Endometrial microvascular endothelial cells (primary cell): ENCODE data around the gene NCKAP5. TPM values are rescaled to one million over a fixed set of nuclear protein-coding genes. Genes with fewer than 3 reads are reported as not detected.

Source experiments
- in situ Hi-C: cut with HindIII; loops from 2 replicates; pipeline ENCODE4 v1.10.0; 2017; ENCODE audit warnings: low sequenced_read_pairs, low pct_unique_long_range_greater_than_20kb; ENCODE audit errors: inconsistent ontology term
- total RNA-seq: library from RNA; depleted of rRNA; stranded (reverse); fragments of >200 nt; gene quantifications from one replicate; pipeline ENCODE4 v1.2.3, GENCODE V29; 2015; ENCODE audit errors: inconsistent ontology term

Gene NCKAP5
- total RNA-seq, 1 donor from 2014 or later = 0.84 TPM

GRCh38 chr2:132876745-132877391 lies 691.4 kb downstream of the NCKAP5 start:
- in situ Hi-C loops = no loop called here

- in situ Hi-C loops = no loop called here
Measured at GRCh38 chr2:132875193-132875592, 693.1 kb downstream of the NCKAP5 start.

- in situ Hi-C loops = no loop called here
Measured at GRCh38 chr2:132873738-132874137, 694.5 kb downstream of the NCKAP5 start.

- in situ Hi-C loops = no loop called here
Measured at GRCh38 chr2:132871831-132872230, 696.4 kb downstream of the NCKAP5 start.

GRCh38 chr2:132863961-132864360 lies 704.3 kb downstream of the NCKAP5 start:
- in situ Hi-C loops = no loop called here

- in situ Hi-C loops = no loop called here
Measured at GRCh38 chr2:132860220-132860619, 708.0 kb downstream of the NCKAP5 start.

GRCh38 chr2:132859590-132859989 lies 708.7 kb downstream of the NCKAP5 start:
- in situ Hi-C loops = no loop called here

- in situ Hi-C loops = no loop called here
Measured at GRCh38 chr2:132857319-132857718, 710.9 kb downstream of the NCKAP5 start.

- in situ Hi-C loops = no loop called here
Measured at GRCh38 chr2:132850688-132851087, 717.6 kb downstream of the NCKAP5 start.

GRCh38 chr2:132849118-132849517 lies 719.1 kb downstream of the NCKAP5 start:
- in situ Hi-C loops = no loop called here

- in situ Hi-C loops = no loop called here
Measured at GRCh38 chr2:132845339-132845738, 722.9 kb downstream of the NCKAP5 start.

GRCh38 chr2:132844585-132844984 lies 723.7 kb downstream of the NCKAP5 start:
- in situ Hi-C loops = no loop called here

GRCh38 chr2:132837769-132838168 lies 730.5 kb downstream of the NCKAP5 start:
- in situ Hi-C loops = no loop called here

- in situ Hi-C loops = no loop called here
Measured at GRCh38 chr2:132830321-132830827, 737.9 kb downstream of the NCKAP5 start.

- in situ Hi-C loops = no loop called here
Measured at GRCh38 chr2:132825601-132826000, 742.7 kb downstream of the NCKAP5 start.

- in situ Hi-C loops = no loop called here
Measured at GRCh38 chr2:132824716-132825115, 743.5 kb downstream of the NCKAP5 start.

- in situ Hi-C loops = no loop called here
Measured at GRCh38 chr2:132816234-132816633, 752.0 kb downstream of the NCKAP5 start.

GRCh38 chr2:132815516-132815915 lies 752.7 kb downstream of the NCKAP5 start:
- in situ Hi-C loops = no loop called here

- in situ Hi-C loops = no loop called here
Measured at GRCh38 chr2:132814651-132815050, 753.6 kb downstream of the NCKAP5 start.

- in situ Hi-C loops = no loop called here
Measured at GRCh38 chr2:132813422-132813821, 754.8 kb downstream of the NCKAP5 start.
